CD4-positive, alpha-beta T cell treated with Interferon gamma for 1 hour (primary cell): ENCODE results near the gene TMF1.

Source experiments
- DNase-seq: peaks from one replicate; pipeline ENCODE4 v3.0.0-alpha.2; 2020

The TMF1 gene

GRCh38 chr3:68972358-68972979 lies 79.7 kb downstream of the TMF1 start:
- no peak for DNase-seq
